ENCODE results near the gene ANGPTL2.

The ANGPTL2 gene

GRCh38 chr9:127154390-127155191, 32.2 kb upstream of the ANGPTL2 start:
- H3K4me3 ChIP-seq (replicated peaks in 1 of 2; ENCODE audit: low read depth in 2 of 2, low read length in 2 of 2) = no peak overlapping the region
- TF ChIP-seq CTCF (IDR thresholded peaks at IDR 0.05; ENCODE audit: low read depth, low read length) = no peak
- DNase-seq (ENCODE audit: low read depth in 2 of 2) = peak; percentile 82

GRCh38 chr9:127154003-127154389, 31.6 kb upstream of the ANGPTL2 start:
- TF ChIP-seq CTCF (IDR thresholded peaks at IDR 0.05; ENCODE audit: low read depth, low read length) = no peak
- H3K4me3 ChIP-seq (replicated peaks in 1 of 2; ENCODE audit: low read depth in 2 of 2, low read length in 2 of 2) = no peak overlapping the region
- no peak for DNase-seq (ENCODE audit: low read depth in 2 of 2)

DNA sequence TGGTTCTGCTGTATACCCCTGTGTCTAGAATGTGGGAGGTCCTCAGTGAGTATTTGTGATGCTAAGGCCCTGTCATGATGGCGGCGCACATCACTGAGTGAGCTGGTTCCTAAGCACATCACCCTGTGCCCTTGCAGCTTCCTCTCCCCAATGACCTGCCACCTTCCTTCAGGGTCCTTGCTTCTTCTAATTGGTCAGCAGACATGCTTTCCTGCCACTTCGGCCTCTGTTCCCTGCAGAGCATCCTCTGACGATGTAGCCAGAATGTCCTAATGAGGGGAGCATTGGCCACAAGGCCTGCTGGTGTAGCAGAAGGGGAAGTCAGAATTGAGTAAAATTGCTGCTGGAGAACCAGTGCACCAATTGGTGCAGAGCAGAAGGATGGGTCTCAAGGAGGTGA, 31.1 kb upstream of the ANGPTL2 start:
- TF ChIP-seq CTCF (IDR thresholded peaks at IDR 0.05; ENCODE audit: low read depth, low read length) = no peak

GRCh38 chr9:127149463-127150390, 27.3 kb upstream of the ANGPTL2 start:
- TF ChIP-seq CTCF (IDR thresholded peaks at IDR 0.05; ENCODE audit: low read depth, low read length) = no peak
- no peak for DNase-seq (ENCODE audit: low read depth in 2 of 2)
- H3K4me3 ChIP-seq (replicated peaks in 1 of 2; ENCODE audit: low read depth in 2 of 2, low read length in 2 of 2) = no peak overlapping the region

More for the DNA sequence above, 31.1 kb upstream of the ANGPTL2 start:
- no peak for DNase-seq (ENCODE audit: low read depth in 2 of 2)
- no peak overlapping the region for H3K4me3 ChIP-seq (replicated peaks in 1 of 2; ENCODE audit: low read depth in 2 of 2, low read length in 2 of 2)

GRCh38 chr9:127149010-127149409, 26.6 kb upstream of the ANGPTL2 start:
- DNase-seq (ENCODE audit: low read depth in 2 of 2) = no peak
- no peak for TF ChIP-seq CTCF (IDR thresholded peaks at IDR 0.05; ENCODE audit: low read depth, low read length)
- no peak overlapping the region for H3K4me3 ChIP-seq (replicated peaks in 1 of 2; ENCODE audit: low read depth in 2 of 2, low read length in 2 of 2)

DNA sequence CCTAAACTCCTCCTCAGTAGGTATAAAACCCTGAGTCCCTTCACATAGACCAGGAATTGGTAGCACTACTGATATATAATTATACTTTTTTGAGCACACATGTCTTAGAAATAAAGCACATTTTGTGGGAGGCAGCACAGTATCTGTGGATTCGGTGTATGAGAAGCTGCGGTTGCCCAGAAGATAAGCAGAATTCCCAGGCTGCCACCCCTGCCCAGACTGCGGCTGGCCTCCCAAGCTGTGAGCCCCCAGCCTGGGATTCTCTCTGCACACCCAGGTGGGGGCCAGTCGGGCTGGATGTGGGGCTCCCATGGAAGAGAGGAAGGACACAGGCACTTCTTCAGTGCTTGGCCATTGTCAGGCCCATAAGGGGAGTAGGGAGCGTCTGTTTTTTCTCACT, 25.6 kb upstream of the ANGPTL2 start:
- no peak for DNase-seq (ENCODE audit: low read depth in 2 of 2)
- TF ChIP-seq CTCF (IDR thresholded peaks at IDR 0.05; ENCODE audit: low read depth, low read length) = no peak
- no peak overlapping the region for H3K4me3 ChIP-seq (replicated peaks in 1 of 2; ENCODE audit: low read depth in 2 of 2, low read length in 2 of 2)

Data from cardiac fibroblast (primary cell).